ENCODE results near the gene CES5A.
"Not testable (repeated sequence)": the region's sequence is repeated elsewhere in the genome, so short reads cannot be mapped to it uniquely, and the experiment has no call there.

Gene CES5A

DNA sequence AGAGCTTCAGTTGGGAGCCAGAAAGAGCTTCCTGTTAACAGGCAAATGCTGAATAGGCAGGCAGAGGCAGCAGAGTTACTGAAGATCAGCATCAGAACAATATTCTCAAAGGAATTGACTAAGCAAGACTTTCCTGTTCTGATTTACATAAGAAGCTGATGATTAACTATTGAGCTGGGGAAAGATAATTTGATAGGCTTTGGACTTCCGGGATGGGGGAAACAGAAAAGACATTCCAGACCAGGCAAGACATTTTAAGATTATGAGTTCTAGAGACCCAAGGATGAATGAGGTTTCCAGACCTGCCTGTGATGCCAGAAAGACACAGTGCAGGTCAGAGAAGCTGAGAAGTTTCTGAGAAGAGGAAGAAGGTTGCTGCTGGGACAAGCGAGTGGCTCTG is at the start of gene CES5A:
Gene CES5A (minus strand): TSS at position 101 of the 400 bp plus-strand sequence. CDS start 152 bp downstream, outside the sequence.
- DNase-seq: no peak

DNA sequence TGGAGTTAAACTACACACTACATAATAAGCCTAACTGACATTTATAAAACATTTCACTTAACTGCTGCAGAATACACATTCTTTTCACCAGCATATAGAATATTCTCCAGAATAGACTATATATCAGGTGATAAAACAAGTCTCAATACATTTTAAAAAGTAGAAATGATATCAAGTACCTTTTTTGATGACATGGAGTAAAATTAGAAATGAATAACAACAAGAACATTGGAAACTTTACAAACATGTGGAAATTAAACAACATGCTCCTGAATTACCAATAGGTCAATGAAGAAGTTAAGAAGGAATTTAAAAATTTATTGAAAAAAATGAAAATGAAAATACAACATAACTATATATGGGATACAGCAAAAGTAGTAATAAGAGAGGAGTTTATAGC is 47.5 kb upstream of the CES5A start:
- no peak for DNase-seq

DNA sequence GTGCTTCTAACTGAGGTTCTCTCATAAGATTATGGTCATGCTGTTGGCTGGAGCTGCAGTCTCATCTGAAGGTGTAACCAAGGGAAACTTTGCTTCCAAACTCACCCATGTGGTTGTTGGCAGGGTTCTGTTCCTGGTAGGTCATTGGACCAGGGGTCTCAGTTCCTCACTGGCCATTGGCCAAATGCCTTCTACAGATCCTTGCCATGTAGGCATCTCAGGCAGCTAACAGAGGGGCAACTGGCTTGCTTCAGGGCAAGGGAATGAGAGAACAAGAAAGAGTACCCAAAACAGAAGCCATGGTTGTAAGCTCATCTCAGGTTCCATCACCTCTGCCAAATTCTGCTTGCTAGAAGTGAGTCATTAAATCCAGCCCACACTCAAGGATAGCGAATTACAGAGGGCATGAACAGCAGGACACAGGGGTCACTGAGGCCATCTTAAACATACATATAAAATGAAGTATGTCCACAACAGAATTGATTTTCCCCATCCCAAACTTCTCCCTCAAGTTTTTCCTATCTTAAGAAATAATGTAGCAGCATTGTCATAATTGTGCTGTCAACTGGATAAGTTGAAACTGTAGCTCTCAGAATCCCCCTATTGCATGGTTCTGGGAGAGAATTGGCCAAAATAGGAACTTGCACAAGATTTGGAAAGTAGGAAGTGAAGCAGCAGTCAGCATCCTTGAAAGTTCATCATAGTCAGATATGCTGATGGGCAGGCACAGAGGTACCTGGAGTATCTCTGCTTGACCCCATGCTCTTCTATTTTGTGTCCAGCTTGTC is 42.4 kb upstream of the CES5A start:
- DNase-seq: no peak

DNA sequence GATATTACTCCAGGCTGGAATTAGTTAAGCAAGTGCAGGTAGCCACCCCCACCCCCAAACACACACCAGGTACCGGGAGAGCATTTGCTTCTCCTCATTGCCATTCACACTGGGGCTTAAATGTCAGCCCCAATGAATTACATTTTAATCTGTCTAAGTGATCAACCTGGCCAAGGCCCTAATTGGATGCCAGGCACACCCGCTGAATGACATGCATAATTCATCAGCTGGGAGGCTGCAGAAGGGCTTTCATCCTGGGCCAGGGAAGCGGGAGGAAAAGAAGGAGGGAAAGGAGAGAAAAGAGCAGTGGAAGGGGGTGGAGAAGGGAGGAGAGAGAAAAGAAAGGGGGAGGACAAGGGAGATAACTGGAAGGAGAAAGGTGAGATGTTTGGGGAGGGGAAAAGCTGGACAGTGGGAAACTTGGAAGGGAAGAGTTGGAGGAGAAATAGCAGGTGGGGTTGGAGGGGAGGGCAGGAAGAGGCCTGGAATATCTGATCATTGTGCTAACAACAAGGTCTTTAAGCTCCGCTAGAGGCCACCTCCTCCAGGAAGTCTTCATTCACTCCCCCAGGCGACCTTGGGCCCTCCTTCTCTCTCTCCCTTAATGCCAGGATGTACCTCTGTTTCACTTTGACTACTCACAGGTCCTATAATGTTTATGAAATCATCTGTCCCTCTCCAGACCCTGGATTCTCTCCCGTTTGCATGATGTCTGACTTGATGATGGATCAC is 40.1 kb upstream of the CES5A start:
- no peak for DNase-seq

- no peak for DNase-seq
Observed at GRCh38 chr16:55914383-55914782, 39.2 kb upstream of the CES5A start.

DNA sequence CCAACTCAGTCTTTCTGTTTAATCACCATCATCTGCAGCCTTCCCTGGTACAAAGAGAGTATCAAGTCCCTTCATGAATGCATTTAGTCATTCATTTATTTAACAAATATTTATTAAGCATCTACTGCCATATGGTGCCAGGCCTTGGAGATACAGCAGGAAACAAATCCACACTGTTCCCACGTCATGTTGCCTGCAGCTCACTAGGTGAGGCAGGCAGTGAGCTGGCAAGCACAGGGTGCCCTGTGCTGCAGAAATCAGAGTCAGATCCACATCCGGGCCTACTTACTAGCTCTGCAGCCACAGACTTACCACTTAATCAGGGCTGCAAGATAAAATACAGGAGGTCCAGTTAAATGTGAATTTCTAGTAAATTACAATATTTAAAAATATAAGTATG is 38.5 kb upstream of the CES5A start:
- no peak for DNase-seq

DNA sequence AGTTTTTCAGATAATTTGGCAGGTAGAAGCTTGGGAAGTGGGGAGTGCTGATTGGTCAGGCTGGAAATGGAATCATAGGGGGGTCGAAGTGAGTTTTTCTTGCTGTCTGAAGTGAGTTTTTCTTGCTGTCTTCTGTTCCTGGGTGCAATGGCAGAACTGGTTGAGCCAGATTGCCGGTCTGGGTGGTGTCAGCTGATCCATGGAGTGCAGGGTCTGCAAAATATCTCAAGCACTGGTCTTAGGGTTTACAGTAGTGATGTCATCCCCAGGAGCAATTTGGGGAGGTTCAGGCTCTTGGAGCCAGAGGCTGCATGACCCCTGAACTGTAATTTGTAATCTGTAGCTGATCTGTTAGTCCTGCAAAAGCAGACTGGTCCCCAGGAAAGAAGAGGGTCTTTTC is 37.9 kb upstream of the CES5A start:
- DNase-seq: not testable (repeated sequence)

GRCh38 chr16:55912022-55912421 is 36.8 kb upstream of the CES5A start:
- no peak for DNase-seq

GRCh38 chr16:55911616-55912015 is 36.4 kb upstream of the CES5A start:
- no peak for DNase-seq

DNA sequence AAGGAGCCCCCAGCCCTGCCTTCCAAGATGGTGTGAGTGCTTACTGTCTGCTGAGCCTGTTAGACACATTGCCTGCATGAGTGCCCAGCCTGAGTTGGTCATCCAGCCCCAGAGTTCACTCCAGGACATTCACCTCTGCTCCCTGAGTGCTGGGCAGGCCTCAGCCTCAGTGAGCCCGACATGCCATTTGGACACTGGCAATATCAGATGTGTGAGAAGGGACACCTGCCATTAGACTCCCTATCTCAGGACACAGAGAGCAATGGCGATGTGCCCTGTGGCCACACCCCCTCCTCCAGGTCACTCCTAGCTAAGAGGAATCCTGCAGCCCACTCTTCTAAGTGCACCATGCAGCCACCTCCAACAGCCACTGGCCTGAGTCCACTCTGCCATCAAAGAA is 34.7 kb upstream of the CES5A start:
- DNase-seq: no peak

DNA sequence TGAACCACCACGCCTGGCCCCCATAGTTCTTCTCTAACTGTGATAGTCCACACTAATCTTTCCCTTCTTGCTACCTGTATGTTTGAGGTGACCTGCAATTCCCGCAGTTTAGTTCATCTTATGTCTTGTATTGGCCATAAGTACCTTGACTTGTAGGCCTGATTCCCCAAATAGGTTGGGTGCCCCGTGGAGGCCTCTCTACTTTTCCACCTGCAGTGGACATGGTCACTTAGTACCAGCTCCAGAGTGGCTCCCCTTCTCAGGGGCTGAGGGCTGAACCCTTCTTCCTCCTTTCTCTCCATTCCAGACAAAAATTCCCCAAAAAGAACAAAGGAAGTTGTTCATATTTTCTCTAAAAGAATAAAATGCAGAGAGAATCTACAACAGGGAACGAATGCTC is 33.5 kb upstream of the CES5A start:
- DNase-seq: no peak

DNA sequence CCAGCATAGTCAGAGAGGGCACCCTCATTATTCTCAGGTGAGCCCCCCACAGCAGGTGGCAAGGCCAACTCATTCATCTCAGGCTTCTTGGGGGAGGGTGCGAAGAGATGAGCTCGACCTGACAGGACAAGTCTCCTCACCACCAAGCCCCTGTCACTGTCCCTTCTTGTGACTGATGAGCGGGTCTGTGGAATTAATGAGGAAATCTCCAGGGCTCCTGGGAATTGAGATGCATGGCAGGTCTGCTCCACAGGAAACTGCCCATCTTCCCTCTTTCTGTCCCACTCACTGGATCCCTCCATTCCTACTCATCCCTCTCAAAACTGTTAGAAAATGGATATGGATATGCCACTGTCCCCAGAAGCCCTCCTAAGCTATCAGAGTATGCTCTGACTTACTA is 32.5 kb upstream of the CES5A start:
- DNase-seq: no peak

DNA sequence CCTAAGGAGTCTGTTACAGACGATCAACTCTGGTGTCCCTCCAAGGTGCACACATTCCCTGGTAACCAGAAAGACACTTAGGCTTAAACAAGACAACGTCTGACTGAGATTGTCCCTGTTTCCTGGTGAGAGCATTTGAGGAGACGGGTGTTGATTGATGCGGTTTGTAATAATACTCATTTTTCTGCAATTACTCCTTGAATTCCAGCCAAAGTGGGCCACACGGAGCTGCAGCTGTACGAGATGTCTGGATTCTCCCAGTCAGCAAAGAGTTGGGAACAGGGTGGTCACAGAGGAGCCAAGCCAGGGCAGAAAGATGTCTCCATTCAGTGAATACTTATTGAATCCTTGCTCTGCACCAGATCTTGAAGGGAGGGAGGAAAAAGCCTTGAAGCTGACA is 30.9 kb upstream of the CES5A start:
- DNase-seq: no peak

DNA sequence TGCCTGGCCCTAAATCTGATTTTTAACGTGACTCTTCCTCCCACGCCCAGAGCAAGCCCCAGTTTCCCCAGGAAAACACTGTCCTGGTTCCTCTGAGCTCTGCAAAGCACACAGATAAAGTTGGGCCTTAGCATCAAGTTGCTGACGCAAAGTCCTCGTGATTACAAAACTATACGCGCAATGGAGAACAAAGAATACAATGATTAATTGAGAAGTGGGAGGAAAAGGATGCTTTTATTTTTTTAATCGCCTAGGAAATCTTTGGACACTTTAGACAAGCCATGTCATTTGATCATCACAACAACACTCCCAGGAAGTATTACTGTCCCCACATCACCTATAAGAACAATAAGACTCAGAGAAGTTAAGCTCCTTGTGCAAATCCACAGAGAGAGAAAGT is 30.5 kb upstream of the CES5A start:
- DNase-seq: no peak

DNA sequence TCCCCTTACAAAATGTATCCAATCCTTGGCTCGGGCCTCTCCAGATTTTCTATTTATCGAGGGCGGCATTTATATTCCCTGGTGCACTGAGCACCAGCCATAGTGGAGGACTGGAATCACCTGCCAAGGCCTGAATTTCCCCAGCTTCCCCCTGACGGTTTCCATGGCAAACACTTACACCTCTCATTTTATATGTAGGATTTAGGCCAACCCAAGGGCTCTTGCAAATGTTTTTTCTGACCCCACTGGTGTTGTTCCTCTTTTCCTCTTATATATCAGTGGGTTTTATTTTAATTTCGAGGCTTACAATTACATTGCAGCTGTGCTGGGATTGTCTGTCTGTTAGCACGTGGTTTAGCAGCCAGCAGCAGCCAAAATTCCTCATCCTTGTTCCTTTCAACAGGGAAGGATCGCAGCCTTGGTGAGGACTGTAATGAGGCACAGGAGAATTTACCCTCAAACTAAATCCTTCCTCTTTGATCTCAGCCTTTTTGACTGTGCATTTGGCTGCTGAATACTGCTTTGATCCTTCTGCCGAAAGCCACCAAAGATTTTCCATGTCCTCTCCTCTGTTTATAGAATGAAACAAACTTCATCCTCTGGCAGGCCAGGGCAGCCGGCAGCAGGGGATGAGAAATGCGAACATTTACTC is 26.5 kb upstream of the CES5A start:
- no peak for DNase-seq

GRCh38 chr16:55900616-55901393 is 25.6 kb upstream of the CES5A start:
- no peak for DNase-seq

DNA sequence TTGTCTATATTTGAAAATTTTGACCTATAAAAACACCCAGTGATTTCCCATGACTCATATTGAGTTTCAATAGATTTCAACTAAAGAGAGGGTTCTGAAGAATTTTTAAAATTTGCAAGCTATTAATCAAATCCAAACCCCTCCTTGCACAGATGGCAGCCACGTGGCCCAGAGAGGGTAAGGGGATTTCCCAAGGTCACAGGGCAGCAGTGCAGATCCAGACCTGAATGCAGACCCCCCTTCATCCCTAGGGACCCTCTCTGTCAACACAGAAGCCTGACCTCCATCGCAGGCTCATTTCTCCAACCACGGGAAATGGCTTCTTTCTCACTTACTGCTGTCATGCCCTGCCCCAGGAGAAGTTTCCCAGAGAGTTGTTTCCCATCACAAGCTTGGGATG is 24.7 kb upstream of the CES5A start:
- DNase-seq: no peak

- no peak for DNase-seq
Observed at GRCh38 chr16:55898592-55898991, 23.4 kb upstream of the CES5A start.

GRCh38 chr16:55892821-55893220 is 17.6 kb upstream of the CES5A start:
- no peak for DNase-seq

- no peak for DNase-seq
Observed at GRCh38 chr16:55889518-55889917, 14.3 kb upstream of the CES5A start.

DNA sequence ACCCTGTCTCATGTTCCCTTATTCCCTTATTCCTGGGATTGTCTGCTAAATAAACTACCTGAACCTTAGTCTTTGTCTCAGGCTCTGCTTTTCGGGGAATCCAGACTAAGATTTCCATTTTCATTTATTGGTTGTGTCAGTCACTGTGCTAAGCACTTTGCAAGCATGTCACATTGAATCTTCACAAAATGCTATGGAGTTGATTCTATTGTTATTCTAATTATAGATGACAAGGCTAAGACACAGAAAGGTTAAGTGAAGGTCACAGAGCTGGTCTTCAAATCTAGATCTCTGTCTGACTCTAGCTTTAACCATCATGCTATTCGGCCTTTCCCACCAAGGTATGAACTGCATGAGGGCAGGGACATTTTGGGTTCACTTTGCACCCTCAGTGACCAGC is 13.4 kb upstream of the CES5A start:
- DNase-seq: no peak

DNA sequence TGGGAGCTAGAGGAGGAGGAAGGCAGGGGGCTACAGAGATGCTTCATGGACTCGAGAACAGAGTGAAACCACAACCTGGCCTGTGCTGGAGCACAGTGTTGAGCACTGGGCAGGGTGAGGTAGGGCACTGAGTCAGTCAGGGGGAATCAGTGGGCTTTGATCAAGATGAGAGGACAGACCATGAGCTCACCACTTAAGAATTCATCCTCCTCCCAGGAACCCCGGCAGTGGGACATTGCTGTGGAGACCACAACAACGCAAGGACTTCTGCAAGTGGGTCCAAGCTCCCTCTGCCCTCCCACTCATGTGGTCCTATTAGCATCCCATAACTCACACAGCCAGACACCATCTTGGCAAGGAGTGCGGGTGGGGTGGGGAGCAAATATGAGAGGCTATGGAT is 1.7 kb upstream of the CES5A start:
- no peak for DNase-seq

DNA sequence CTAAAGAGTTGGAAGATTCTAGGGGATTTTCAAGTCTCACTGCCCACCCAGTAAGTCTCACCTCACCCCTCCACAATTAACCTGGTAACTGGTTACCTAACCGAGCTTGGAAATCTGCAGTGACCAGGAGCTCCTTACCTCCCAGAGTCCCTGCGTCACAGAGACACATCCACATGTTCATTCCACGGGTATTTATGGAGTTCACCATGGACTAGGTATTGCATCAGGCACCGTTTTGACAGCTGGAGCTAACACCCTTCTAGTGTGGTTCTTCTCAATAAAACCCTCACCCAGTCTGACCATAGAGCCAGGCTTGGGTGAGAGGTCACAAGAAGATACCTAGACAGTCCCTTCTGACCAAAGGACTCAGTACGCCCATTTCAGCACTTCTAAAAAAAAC is 2.1 kb downstream of the CES5A start:
- DNase-seq: no peak

Measured in AML-193 (cell line).